Limb (tissue), 2 donors: Measurements from ENCODE around the gene HSD11B1L.
"Not testable (repeated sequence)": the region's sequence is repeated elsewhere in the genome, so short reads cannot be mapped to it uniquely, and the experiment has no call there.

ENCODE experiments used
- DNase-seq, 2 donors: peaks; one replicate each; pipeline ENCODE4 v3.0.0-alpha.2; 2016; ENCODE audit errors: extremely low spot score in 2 of 2

Gene HSD11B1L

DNA sequence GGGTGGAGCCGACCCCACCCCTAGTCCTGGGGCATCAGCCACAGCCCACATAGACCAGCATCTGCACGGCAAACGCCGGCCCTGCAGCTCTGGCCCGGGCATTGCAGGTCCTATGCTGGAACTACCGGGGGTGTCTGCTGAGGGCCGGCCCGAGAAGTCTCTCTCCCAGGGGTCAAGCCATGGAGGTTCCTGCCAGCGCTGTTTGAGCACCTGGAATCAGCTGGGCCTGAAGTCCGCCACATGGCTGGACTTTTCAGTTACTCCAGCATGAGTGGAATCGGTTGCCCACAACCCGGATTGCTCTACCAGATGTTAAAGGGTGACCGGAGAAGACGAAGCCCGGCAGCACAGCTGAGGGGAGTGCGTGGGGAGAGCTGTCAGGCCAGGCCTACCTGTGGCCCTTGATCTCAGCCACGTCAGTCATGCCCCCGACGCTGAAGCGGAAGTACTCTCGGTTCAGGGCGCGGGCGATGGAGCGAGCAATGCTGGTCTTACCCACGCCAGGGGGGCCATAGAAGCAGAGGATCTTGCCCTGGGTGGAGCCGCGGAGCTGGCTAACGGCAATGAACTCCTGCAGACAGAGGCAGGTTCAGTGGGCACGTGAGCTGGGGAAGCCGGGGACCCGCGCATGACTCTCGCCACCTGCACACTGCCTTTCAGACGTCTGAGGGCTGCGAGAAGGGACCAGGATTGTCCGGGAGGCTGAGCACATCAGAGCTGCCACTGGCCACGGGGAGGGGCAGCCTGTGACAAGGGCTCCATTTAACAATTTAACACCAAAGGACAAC lies 18.0 kb downstream of the HSD11B1L start:
- DNase-seq: no peak

DNA sequence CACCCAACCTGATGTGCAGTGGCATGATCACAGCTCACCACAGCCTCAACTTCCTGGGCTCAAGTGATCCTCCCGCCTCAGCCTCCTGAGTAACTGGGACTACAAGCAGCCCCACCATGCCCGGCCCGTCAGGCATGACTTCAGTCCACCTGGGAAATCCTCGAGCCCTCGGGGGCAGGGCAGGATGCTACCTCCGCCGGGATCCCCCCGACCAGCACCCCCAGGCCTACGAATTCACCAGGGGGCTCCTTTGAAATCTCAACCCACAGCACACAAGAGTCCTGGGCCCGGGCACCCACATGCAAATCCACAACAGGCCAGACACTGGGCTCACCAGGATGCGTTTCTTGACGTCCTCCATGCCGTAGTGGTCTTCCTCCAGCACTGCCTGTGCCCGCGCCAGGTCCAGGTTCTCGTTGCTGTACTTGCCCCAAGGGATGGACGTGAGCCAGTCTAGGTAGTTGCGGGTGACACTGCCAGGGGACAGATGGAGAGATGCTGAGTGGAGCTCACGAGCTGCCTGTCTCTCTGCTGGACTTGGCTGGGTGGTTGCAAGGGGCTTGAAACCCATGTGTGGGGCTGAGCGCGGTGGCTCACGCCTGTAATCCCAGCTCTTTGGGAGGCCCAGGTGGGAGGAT lies 19.7 kb downstream of the HSD11B1L start:
- DNase-seq: no peak

GRCh38 chr19:5702053-5702410 lies 21.2 kb downstream of the HSD11B1L start:
- DNase-seq: not testable (repeated sequence)

DNA sequence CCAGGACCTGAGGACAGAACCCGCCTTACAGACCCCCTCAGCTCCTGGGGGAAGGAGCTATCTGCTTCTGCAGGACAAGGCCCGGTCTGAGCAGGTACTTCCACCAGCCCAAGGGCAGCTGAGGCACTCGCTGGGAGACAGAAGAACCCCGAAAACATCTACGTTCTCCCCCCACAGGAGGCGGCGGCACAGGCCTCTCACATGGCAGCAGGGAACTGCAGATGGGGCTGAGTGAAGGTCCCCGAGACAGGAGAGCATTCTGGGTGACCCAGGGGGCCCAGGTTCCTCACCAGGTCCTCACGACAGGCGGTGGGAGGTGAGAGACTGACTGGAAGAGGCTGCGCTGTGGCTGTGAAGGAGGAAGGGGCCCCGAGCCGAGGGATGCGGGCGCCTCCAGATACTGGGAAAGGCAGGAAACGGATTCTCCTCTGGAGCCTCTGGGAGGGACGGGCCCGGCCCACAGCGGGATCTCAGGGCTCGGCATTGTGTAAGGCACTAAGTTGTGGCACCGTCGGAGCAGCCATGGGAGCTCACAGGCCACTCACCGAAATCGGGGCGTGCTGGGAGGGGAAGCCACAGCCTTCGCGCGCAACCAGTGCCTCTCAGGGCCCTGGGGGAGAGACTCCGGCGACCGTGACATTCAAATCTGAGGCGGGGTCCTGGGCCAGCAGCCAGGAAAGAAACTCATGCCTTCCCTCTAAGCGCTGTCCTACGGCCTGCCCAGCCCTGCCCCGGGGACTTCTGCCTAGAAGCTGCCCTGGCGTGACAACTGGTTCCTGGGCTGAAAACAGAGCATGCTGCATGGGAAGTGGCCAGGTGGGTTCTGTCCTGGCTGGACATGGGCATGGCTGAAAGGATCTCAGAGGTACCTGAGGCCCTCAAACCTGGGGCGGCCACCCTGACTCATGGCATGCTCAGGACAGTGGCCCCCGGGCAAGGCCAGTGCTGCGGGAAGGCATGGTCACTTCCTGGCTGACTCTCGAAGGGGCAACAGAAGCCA lies 23.3 kb downstream of the HSD11B1L start:
- DNase-seq: no peak

- DNase-seq: no peak
Measured at GRCh38 chr19:5705552-5705951, 24.7 kb downstream of the HSD11B1L start.

DNA sequence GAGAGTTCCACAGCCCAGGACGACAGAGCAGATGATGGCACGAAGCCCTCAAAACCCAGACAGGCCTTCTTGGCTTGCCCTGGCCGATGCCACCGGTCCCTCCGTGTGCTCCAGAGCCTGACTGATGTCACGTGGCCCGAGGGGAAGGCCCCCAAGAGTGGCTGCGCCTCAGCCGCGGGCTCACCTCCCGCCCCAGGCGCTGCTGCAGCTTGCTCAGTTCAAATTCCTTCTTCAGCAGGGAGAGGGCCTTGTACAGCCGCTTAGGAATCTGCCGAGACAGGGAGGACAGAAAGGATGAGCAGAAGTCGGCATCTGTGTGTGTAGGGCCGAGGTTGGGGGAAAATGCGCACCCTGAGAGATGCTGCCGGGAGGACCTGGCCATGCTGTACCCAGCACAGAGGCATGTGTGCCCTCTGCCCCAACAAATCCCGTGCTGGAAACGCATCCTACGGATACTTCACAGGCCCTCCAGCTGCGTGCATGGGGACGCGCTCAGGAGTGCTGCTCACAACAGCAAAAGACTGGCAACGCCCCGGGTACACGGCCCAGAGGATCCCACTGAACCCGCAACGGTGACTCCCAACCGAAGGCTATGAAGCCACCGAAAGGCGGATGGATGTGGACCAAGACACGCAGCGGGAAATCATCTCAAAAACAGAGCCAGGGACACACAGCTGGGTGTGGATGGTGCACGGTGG lies 26.2 kb downstream of the HSD11B1L start:
- DNase-seq: no peak

DNA sequence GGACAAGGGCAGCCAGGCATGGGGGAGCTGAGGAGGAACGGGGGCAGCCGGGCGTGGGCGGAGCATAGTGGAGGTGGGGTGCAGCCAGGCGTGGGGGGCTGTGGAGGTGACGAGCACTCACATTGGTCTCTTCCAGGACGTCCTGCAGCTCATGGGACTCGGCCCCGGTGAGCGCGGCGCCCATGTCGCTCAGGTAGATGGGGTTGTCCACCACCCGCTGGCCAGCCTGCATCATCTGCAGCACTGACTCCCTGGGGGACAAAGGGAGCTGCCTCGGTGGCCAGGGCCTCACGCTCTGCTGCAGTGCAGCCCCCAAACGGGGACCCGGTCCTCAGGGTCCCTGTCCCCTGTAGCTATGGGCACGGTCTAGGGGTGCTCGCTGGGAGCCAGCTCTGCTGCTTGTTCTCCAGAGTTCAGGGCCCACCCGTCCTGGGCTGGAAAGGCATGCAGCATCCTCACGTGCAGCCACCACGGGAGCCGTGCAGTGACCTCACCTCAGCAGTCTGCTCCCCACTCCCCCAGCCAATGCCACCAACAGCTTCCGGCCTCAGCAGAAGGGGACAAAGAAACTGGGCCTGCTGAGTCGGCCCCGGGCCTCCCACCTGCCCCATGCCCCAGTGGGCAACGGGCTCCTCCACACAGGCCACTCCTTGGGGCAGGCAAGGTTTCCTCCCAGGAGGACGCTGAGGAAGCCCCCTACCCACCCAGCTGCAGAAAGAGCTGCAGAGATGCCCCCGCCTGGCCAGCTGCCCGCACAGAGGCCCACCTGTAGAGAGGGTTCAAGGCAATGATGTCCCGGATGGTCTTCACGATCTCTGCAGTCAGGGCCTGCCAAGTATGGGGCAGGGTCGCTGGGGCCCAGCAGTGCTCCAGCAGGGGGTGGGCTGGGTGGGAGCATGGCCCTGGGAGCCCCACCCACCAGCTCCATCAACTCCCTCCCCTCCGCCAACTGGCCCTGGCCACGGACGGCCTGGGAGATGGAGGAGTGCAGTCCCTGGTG lies 27.0 kb downstream of the HSD11B1L start:
- DNase-seq: no peak

GRCh38 chr19:5711025-5711424 lies 30.2 kb downstream of the HSD11B1L start:
- no peak for DNase-seq

GRCh38 chr19:5711713-5712161 lies 30.9 kb downstream of the HSD11B1L start:
- no peak for DNase-seq

DNA sequence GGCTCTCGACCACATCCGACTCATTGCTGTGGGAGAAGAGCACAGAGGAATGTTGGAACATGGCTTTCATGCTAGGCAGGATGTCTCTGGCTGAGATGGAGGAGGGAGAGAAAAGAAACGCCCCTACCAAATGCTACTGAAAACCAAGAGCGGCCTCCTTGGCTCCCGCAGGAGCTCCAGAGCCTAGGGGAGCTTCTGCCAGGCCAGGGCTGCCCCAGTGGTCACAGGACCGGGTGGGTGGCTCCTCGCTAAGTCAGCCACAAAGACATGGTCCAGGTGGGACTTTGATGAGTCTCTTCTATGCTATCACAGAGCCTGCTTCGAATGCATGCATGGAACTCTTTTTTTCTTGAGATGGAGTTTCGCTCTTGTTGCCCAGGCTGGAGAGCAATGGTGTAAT lies 32.4 kb downstream of the HSD11B1L start:
- DNase-seq: no peak

DNA sequence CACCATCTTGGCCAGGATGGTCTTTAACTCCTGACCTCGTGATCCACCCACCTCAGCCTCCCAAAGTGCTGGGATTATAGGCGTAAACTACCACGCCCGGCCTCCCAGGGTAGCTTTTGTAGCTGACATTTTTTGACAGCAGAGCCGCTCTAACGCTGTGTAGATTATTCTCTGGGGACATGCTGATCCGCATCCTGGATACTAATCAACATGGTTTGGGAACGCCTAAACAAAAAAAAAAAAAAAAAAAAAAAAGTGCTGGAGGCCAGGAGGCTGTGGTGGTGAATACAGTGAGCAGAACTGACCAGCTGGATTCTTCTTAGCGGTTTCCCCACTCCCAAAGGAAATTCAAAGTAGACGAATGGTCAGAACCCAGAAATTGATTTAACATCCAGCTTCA lies 34.0 kb downstream of the HSD11B1L start:
- DNase-seq: no peak

DNA sequence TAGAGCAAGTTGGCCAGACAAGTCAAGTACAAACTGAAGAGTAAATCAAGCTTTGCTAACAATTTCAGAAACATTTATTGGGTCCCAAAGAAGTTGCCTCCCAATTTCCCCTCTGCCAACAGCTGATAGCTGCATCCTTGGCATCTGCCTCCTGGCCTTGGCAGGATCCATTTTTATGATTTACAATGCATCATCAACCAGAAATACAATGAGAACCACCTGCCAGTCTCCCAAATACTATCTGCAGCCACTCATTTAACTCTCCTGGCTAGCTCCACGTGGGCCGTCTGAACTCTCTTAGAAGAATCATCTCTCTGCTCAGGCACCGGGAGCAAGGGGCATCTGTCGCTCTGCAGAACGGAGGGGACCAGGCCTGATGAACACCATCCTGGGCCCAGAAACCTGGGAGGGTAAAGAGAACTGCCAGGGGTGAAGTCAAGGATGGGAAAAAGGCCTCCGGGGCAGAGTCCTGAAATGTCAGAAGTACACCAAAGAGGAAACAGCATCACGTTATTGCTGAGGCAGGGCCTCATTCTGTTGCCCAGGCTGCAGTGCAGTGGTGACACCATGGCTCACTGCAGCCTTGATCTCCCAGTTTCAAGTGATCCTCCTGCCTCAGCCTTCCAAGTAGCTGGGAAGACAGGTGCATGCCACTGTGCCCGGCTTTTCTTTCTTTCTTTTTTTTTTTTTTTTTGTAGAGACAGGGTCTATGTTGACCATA lies 36.5 kb downstream of the HSD11B1L start:
- DNase-seq: no peak

- DNase-seq: no peak
Measured at GRCh38 chr19:5718037-5718578, 37.3 kb downstream of the HSD11B1L start.

DNA sequence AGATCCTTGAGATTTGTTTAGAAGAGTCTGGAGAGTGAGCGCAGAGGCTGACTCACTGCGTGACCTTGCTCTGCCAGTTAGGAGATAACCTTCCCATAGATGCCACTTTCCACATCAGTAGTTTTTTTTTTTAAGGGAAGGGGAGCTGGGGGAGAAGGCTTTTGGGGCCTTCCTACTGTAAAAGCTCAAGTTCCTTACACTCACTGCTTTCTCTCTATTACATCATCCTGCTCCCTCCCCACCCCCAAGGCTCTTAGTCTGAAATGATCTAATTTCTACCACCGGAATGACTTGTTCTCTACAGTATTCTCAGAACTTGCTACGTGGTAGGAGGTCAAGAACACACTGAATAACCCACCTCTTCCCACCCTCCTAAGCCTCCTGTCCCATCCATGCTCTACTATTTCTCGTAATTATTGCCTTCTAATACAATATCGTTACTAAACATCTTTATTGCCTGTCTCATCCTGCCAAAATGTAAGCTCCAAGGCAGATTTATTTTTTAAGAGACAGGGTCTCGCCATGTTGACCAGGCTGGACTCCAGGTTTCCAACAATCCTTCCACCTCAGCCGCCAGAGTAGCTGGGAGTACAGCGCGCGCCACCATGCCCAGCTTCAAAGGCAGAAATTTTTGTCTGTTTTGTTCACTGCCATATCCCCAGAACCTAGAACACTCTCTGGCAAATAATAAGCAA lies 37.9 kb downstream of the HSD11B1L start:
- DNase-seq: no peak

DNA sequence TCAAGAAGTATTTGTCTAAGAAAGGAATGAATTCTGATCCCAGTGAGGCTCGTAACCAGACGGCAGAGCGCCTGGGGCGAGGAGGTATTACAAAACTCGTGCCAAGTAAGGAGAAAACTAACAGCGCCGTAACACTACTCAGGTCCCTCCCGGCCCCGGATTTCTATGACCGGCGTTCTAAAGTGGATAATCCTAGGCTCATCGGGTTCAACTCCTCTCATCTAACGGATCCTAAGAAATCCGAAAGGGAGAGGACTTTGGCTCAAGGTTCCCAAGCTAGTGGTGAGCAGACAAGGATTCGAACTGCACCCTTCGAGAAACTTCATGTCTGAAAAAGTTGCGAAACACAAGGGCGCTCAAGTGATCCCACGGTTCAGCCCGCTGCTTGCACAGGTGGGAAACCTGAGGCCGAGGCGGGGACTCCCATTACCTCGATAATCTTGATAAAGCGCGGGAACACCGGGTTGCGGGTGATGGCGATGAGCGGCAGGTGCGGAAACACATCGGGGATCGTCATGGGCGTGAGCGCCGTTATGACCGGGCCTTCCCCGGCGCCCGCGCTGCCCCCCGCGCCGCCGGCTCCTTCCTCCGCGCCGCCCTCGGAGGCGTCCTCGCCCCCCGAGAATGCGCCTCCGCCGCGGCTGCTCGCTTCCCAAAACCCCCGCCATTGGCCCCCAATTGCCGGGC lies 38.6 kb downstream of the HSD11B1L start:
- no peak for DNase-seq

DNA sequence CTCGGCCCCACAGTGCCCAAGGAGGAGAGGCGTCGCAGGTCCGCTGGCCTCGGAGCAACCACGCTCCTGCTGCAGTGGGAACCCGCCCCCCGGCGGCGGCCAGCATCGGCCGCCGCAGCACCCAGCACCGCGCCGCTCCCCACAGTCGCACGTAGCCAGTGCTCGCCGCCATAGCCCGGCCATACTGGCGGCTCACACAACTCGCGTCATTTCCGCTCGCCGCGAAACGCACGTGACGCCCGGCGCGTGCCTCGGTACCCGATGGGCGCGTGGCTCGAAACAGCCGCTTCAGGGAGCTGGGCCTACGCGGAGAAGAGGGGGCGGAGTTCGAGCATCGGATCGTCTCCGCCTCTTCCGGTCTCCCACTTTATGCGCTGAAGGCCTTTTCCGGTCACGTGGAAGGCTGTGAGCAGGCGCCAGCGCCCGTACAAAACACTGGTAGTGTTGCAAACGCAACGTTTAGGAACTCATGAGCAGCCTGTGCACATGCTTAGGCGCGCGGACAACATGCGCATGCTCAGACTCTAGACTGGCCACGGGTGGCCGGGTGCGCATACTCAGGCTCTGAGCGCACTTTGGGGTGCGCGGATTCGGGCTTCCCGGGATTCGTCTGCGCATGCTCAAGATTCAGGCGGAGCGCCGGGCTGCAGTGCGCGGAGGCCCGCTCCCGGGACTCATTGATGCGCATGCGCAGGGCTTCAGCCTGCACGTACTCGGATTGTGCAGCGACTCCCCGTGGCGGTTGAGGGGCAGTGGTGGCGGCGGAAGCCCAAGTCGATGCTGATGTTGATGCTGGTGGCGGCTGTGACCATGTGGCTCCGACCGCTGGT lies 39.3 kb downstream of the HSD11B1L start, which contains the start of the genes CATSPERD and LONP1:
Gene CATSPERD, plus strand, starts transcription at position 677 of the 830 bp plus-strand sequence. Its CDS starts 101 bp downstream, at position 778.
Gene LONP1, minus strand, starts transcription at position 186 of the 830 bp plus-strand sequence. Its CDS starts 14 bp downstream, at position 172.
- DNase-seq: peak; percentile 98 to 99
